Measurements from ENCODE around the gene SLC22A24.

- TF ChIP-seq CTCF (conservative IDR thresholded peaks at IDR 0.05) = no peak
- no peak for TF ChIP-seq EZH2 (IDR thresholded peaks at IDR 0.05; ENCODE audit: low read depth)
These were observed 10.8 kb downstream of the SLC22A24 start for GRCh38 chr11:63132985-63133775.

All from PC-9 (cell line).